GM08714 (cell line): ENCODE measurements around the gene WASF3.

Experiments used
- H3K4me3 ChIP-seq: fragments of 200-500 bp; sonication (Bioruptor generic); 2 replicates; pipeline ENCODE4 v1.5.1; 2014; ENCODE audit warnings: mild to moderate bottlenecking, low read length, inconsistent platforms
- ZNF274 ChIP-seq: IDR thresholded peaks from 2 replicates; pipeline ENCODE4 v1.6.1; 2012; ENCODE audit warnings: mild to moderate bottlenecking, low read depth, low read length

Gene WASF3

DNA sequence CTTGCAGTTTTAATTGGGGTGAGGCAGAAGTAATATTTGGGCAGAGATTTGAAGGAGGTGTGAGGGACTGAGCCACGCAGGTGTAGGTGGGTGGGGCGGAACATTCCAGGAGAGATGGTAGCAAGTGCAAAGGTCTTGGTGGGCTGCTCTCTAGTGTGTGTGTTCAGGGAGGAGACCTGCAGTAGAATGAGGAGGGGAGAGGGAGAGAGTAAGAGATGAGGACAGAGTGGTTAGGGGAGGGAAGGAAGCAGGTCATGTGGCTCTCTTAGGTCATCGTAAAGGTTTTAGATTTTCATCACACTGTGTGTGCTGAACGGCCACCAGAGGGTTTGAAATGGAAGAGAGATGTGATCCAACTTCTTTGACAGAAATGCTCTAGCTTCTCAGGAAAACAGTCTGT is 33.5 kb downstream of the WASF3 start:
- no peak for TF ChIP-seq ZNF274

DNA sequence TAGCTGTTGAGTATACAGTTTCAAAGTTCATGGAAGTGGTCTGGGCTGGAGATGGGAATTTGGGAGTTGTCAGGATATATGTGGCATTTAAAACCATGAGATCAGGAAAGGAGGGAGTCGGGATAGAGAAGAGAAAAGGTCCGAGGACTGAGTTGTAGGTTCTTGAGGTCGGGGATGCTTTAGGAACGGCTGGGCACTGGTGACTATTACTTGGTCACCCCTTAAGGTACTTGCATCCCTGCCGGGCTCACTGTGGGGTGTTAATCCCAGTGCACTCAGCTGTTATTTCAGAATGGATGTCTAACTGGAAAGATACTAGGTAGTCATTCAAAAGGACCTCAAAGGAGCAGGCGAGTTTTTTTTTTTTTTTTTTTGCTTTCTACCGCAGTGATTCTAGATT is 34.2 kb downstream of the WASF3 start:
- no peak overlapping the region for H3K4me3 ChIP-seq
- no peak for TF ChIP-seq ZNF274

More for the DNA sequence above, 33.5 kb downstream of the WASF3 start:
- H3K4me3 ChIP-seq = no peak overlapping the region

- TF ChIP-seq ZNF274 = no peak
- H3K4me3 ChIP-seq = no peak overlapping the region
Measured at GRCh38 chr13:26593661-26594060, 36.2 kb downstream of the WASF3 start.

DNA sequence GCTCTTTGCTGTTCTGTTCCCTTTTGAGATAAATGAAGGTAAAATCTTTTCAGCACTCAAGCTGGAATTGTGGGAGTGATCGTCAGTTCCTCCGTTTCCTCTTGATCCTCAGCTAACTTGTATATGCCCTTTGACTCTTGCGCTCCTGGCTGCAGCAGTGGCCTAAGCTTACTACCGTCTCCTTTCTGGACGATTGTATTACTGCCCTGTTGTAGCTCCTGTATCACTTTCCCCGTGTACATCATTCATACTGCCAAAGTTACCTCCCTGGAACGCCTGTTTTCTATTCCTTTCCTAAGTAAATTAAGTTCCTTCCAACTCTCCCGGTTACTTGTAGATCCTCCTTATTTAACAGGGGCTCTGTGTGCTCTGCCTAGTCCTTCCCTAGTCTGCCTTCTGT is 36.9 kb downstream of the WASF3 start:
- no peak for TF ChIP-seq ZNF274
- H3K4me3 ChIP-seq = no peak overlapping the region

DNA sequence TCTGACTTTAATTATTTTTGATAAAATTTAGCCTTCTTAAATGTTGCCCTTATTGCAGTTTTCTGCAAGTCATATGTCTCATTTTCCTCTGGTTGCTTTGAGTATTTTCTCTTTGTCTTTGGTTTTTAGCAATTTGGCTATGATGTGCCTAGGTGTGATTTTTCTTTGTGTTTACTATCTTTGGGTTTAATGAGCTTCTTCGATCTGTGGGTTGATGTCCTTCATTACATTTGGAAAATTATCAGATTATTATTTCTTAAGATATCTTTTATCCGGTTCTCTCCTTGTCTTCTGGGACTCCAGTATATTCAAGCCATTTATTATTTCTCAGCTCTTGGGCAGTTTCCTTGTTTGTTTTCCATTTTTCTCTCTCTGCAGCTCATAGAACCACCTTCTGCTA is 39.0 kb downstream of the WASF3 start:
- no peak overlapping the region for H3K4me3 ChIP-seq
- TF ChIP-seq ZNF274 = no peak

GRCh38 chr13:26599403-26599802 is 41.9 kb downstream of the WASF3 start:
- TF ChIP-seq ZNF274 = no peak

DNA sequence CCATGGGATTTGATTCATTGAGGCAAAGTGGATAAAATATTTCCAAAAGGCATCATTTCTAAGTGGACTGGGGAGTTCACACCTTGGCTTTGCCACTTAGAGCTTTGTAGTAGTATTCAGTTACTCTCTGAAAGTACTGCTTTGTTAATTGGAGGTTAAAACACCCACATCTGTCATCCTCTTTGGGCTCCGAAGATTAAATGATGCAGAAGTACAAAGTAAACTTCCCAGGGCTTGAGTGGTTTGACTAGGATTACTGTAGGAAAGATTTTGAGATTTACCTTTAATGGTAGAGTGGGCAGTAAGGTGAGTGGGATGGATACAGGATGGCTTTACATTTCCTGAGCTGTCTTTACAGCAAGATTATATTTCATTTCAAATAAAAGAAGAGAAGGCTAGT is 42.4 kb downstream of the WASF3 start:
- H3K4me3 ChIP-seq = no peak overlapping the region
- TF ChIP-seq ZNF274 = no peak

More at GRCh38 chr13:26599403-26599802, 41.9 kb downstream of the WASF3 start:
- H3K4me3 ChIP-seq = no peak overlapping the region

DNA sequence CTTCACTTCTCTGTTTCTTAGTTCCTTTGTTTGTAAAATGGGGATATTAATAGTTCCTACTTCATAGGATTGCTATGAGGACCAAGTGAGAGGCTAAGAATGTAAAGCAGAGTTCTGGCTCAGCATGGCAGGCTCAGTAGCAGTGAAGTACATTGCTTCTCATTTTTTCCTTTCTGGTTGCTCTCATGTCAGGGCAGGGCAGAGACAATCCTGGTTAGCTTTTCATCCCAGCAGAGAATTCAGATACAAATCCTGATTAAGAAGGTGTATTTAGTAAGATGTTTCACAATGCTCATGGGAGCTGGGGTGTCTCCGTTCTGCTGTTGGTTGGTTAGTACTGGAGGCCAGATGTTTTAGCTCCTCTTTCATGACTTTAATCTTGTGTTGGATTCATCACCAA is 42.9 kb downstream of the WASF3 start:
- no peak overlapping the region for H3K4me3 ChIP-seq
- no peak for TF ChIP-seq ZNF274

- no peak for TF ChIP-seq ZNF274
- no peak overlapping the region for H3K4me3 ChIP-seq
Measured at GRCh38 chr13:26601669-26602068, 44.2 kb downstream of the WASF3 start.

DNA sequence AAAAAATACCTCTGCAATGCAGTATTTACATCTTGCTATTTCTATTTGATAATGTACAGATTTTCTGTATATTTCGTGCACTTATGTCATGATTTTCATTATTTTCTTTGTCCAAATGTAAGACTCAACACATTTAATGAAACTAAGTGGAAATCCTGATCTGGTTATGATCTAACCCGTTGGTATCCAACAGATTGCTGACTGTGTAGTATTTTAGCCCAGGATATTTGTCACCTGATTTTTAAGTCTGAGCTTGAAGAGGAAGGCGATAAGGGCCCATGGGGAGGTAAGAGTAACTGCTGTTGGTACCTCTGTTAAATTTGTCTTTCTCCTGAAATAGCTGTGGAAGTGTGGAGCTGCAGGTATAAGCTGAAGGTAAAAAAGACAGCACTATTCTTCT is 45.3 kb downstream of the WASF3 start:
- no peak for TF ChIP-seq ZNF274
- no peak overlapping the region for H3K4me3 ChIP-seq

DNA sequence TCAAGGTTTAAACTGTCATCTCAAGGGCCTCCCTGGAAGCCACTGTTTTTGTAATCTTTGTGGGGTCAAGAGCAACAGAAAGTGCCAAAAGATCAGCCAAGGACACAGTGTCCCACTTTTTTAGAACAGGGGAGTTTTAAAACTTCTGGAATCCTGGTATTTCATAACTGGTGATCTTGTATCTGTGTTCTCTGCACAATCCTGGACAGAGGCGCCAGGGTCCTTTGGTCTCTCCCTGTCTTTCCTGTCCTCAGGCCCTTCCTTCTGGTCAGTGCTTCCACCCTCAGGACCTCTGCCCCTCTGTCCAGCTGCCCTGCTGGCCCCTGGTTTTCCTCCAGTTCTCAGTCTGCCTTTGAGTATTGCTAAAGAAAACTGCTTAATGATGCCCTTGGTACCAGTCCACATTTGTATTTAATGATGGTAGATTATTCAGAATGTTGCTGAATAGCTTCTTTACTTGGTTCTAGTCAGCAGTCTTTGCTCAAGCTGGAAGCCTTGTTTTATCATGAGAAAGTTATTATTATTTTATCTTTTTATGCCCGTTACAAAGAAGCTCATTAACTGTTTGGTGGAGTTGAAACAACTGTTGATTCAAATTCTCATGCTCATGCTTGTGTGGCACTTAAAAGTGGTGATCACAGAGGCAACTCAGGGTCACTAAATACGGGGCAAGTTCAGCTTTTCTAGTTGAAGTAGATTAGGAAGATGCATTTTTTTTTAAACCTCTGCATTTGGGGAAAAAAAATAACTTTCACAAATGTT is 47.5 kb downstream of the WASF3 start:
- TF ChIP-seq ZNF274 = no peak
- H3K4me3 ChIP-seq = no peak overlapping the region

- H3K4me3 ChIP-seq = no peak overlapping the region
- TF ChIP-seq ZNF274 = no peak
Measured at GRCh38 chr13:26605845-26606244, 48.4 kb downstream of the WASF3 start.

DNA sequence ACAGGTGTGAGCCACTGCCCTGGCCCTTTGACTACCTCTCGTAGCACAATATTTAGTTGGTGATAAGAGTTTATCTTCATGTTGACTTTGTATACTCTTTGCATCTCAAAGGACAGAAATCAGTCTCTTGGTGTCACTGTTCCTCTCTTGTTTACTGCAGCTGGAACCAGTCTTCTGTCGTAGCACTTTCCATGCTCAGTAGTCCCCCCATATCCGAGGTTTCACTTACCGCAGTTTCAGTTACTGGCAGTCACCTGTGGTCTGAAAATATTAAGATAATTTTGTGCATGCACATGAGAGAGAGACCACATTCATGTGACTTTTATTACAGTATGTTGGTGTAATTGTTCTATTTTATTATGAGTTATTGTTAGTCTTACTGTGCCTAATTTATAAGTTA is 49.1 kb downstream of the WASF3 start:
- TF ChIP-seq ZNF274 = no peak
- no peak overlapping the region for H3K4me3 ChIP-seq

DNA sequence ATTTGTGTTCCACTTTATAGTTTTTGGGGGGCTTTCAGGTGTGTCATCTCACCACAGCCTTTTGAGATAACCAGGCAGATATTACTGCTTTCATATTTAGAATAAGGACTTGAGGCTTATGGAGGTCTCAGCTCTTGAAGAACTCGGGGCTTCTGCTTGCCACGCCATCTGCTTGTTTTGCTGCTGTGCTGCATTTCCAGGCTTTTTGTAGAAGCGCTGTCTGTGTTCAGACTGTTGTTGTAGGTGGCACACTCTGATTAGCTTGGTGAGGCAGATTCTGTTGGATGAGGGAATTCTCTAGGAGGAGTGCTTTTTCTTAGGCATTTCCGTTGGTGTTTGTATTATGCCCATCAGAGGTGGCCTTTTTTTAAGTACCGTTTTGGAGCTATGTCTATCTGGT is 57.2 kb downstream of the WASF3 start:
- no peak for TF ChIP-seq ZNF274
- no peak overlapping the region for H3K4me3 ChIP-seq

DNA sequence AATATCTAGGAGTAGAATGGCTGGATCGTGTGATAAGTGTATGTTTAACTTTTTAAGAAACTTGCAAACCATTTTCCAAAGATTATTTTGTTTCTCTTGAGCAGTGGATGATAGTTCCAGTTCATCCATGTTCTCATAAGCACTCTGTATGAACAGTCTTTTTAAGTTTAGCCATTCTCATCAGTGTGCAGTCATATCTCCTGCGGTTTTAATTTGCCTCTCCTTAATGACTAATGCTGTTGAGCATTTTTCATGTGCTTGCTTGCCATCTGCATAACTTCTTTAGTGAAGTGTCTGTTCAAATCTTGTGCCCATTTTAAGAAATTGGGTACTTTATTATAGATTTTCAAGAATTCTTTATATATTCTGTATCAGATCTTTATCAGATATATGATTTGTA is 58.6 kb downstream of the WASF3 start:
- H3K4me3 ChIP-seq = no peak overlapping the region
- TF ChIP-seq ZNF274 = no peak

GRCh38 chr13:26618726-26619125 is 61.2 kb downstream of the WASF3 start:
- no peak overlapping the region for H3K4me3 ChIP-seq
- TF ChIP-seq ZNF274 = no peak
